Prostate gland (tissue), 2 donors: ENCODE data around the gene AP2B1. TPM values are rescaled to one million over a fixed set of nuclear protein-coding genes. Genes with fewer than 3 reads are reported as not detected.

ENCODE experiments used
- DNase-seq: peaks from one replicate; pipeline ENCODE4 v3.0.0-alpha.2; 2019; ENCODE audit warnings: low spot score
- H3K27ac ChIP-seq, 2 donors: fragments of 200-600 bp; sonication (generic); 2 replicates each; pipeline ENCODE4 v1.5.1; 2017 to 2019
- H3K27me3 ChIP-seq: fragments of 200-600 bp; sonication (generic); replicated peaks from 2 replicates; pipeline ENCODE4 v1.5.1; 2019; ENCODE audit not compliant: insufficient read depth
- H3K36me3 ChIP-seq, 2 donors: fragments of 200-600 bp; sonication (generic); 1 replicate in 1 of 2; 2 replicates in 1 of 2; pipeline versions ENCODE4 v1.5.1 to v1.8.1; 2017 to 2019
- H3K4me1 ChIP-seq: fragments of 200-600 bp; sonication (generic); replicated peaks from 2 replicates; pipeline ENCODE4 v1.5.1; 2019
- H3K4me3 ChIP-seq, 2 donors: fragments of 200-600 bp; sonication (generic); 2 replicates each; pipeline ENCODE4 v1.5.1; 2017 to 2019
- H3K9me3 ChIP-seq: fragments of 200-600 bp; sonication (generic); 2 replicates; pipeline ENCODE4 v1.5.1; 2017
- POLR2A ChIP-seq: fragments of 450-650 bp; IDR thresholded peaks from one replicate; pipeline ENCODE4 v1.6.1; 2016; ENCODE audit warnings: antibody characterized with exemption, mild to moderate bottlenecking
- POLR2AphosphoS5 ChIP-seq: sonication (generic); formaldehyde crosslinking; IDR thresholded peaks from one replicate; pipeline ENCODE4 v1.6.1; 2017; ENCODE audit warnings: antibody characterized with exemption
- WGBS: methylation state at CpG from one replicate; pipeline ENCODE4 v1.1.5; 2018; 5-methylcytosine and 5-hydroxymethylcytosine counted together
- intact Hi-C: fragments of 100-400 bp; cut with DNase I; formaldehyde crosslinking; loops from one replicate; pipeline ENCODE4 v1.14.2; 2022
- total RNA-seq, 2 donors: library from RNA; depleted of rRNA; stranded (reverse); fragments of >200 nt; gene quantifications; one replicate each; pipeline ENCODE4 v1.1.0, GENCODE V29; 2016
- TF ChIP-seq, protein P1 (sequence below), 4 experiments: fragments of 200-600 bp in 2 of 4; fragments of 450-650 bp in 2 of 4; sonication (generic) in 2 of 4; IDR thresholded peaks; 1 replicate in 3 of 4; 2 replicates in 1 of 4; pipeline ENCODE4 v1.5.1; 2016 to 2019; ENCODE audit warnings: antibody characterized with exemption in 4 of 4, mild to moderate bottlenecking in 2 of 4, moderate library complexity in 2 of 4

Gene AP2B1
- total RNA-seq, 2 donors from 2014 or later = 66.8 to 92.9 TPM

DNA sequence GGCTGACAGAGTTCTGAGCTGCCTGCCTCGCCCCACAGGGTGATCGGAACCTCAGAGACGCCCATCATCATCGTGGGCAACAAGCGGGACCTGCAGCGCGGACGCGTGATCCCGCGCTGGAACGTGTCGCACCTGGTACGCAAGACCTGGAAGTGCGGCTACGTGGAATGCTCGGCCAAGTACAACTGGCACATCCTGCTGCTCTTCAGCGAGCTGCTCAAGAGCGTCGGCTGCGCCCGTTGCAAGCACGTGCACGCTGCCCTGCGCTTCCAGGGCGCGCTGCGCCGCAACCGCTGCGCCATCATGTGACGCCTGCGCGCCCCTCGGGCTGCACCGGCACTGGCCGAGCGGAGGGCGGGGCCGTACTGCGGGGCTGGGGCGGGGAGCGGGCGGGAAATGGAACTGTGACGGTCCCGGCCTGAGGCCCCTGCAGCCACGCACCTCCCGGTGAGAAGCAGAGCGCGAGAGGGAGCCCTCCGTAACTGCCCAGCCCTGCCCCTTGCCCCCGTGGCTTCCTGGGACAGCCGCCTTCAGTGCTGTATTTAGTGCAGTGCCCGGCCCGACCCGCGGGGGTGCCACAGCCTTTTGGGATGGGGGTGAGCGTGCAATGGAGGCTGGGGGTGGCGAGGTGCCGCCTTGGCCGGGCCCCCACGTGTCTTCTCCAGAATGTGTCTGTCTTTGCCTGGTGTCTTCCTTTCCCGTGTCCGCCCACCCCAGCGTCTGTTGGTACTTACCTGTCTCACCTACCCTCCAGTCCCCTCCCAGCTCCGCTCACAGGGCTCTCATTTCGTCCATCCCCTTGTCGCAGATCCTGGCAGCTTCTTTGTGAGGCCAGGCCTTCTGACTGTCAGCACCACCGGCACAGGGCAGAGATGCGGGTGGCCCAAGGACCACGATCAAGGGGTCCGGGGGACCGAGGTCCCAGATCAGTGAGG is 154.1 kb downstream of the AP2B1 start:
- Histone ChIP-seq H3K36me3 (no peaks in the 10 kb centered on the region), H3K9me3 (no peaks in the 10 kb centered on the region), H3K4me1 (no peaks in the 10 kb centered on the region), H3K4me3 (peak overlapping the region in 1 of 2 donors; percentile 16), H3K27me3 (peaks cover 11% of the 10 kb centered on the region), H3K27ac (no peak overlapping the region)
- WGBS = 25% methylated on average over 45 of the region's 73 CpGs
- intact Hi-C loops = no loop called here
- DNase-seq = no peak
- no peak for TF ChIP-seq POLR2AphosphoS5
- no peak for TF ChIP-seq POLR2A
- TF ChIP-seq, protein P1, sequence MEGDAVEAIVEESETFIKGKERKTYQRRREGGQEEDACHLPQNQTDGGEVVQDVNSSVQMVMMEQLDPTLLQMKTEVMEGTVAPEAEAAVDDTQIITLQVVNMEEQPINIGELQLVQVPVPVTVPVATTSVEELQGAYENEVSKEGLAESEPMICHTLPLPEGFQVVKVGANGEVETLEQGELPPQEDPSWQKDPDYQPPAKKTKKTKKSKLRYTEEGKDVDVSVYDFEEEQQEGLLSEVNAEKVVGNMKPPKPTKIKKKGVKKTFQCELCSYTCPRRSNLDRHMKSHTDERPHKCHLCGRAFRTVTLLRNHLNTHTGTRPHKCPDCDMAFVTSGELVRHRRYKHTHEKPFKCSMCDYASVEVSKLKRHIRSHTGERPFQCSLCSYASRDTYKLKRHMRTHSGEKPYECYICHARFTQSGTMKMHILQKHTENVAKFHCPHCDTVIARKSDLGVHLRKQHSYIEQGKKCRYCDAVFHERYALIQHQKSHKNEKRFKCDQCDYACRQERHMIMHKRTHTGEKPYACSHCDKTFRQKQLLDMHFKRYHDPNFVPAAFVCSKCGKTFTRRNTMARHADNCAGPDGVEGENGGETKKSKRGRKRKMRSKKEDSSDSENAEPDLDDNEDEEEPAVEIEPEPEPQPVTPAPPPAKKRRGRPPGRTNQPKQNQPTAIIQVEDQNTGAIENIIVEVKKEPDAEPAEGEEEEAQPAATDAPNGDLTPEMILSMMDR (IDR thresholded peaks at IDR 0.05) = no peak

DNA sequence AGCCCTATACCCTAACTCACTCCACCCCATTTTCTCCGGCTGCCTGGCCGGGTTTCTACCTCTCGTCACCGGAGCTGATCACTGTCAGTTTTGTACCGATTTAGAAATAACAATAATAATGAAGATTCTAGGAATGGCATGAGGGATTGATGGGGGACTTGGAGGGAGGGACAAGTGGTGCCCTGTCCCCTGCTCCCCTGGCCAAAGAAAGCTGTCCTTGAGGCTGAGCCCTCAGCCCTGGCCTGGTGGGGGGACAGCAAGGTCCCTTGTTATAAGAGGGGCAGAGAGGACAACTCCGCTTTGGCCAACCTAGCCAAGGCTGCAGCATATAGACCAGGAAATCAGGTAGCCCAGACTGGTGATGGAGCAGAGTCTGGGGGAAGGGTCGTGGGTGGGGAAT is 155.4 kb downstream of the AP2B1 start:
- 73% methylated on average over 7 of the region's 7 CpGs for WGBS
- H3K4me3 ChIP-seq = no peak overlapping the region
- TF ChIP-seq POLR2A (no peak), POLR2AphosphoS5 (no peak)
- TF ChIP-seq, protein P1 (IDR thresholded peaks at IDR 0.05) = no peak

DNA sequence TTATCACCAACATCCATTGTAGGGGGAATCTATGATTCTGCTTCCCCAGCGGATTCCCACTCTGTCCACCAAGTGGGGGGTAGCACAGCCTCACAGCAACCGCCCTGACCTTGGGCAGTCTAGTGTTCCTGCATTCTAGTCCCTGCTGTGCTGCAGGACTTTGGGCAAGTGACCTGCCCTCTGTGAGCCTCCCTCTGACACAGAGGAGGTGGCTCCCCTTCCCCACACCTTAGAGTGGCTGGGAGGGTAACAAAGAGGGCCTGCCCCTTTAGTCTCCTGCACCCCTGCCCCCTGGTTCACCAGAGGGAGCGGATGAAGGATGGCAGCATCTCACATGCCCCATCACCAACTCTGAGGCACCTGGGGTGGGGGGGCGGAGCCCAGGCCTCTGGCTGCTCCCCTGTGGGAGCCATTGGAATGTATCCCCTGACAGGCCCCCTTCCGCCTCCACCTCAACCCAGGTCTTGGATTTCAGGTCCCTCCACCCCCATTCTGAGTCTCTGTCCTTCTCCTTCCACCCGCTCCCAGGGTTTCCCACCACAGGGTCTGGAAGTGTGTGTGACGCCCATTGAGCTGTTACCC is 155.9 kb downstream of the AP2B1 start:
- no peaks in the 10 kb centered on the region for H3K36me3 ChIP-seq
- peaks cover 11% of the 10 kb centered on the region for H3K27me3 ChIP-seq
- intact Hi-C loops = no loop called here
- H3K4me1 ChIP-seq = no peaks in the 10 kb centered on the region
- DNase-seq = no peak
- no peaks in the 10 kb centered on the region for H3K9me3 ChIP-seq
- no peak overlapping the region for H3K27ac ChIP-seq
- WGBS = 56% methylated on average over 6 of the region's 7 CpGs
- no peak overlapping the region for H3K4me3 ChIP-seq
- TF ChIP-seq POLR2AphosphoS5 (no peak), POLR2A (no peak)
- TF ChIP-seq, protein P1 (IDR thresholded peaks at IDR 0.05) = no peak

More for the DNA sequence above, 155.4 kb downstream of the AP2B1 start:
- intact Hi-C loops = no loop called here
- H3K27ac ChIP-seq = no peak overlapping the region
- H3K27me3 ChIP-seq = peaks cover 11% of the 10 kb centered on the region
- H3K4me1 ChIP-seq = no peaks in the 10 kb centered on the region
- no peak for DNase-seq
- no peaks in the 10 kb centered on the region for H3K9me3 ChIP-seq
- no peaks in the 10 kb centered on the region for H3K36me3 ChIP-seq

DNA sequence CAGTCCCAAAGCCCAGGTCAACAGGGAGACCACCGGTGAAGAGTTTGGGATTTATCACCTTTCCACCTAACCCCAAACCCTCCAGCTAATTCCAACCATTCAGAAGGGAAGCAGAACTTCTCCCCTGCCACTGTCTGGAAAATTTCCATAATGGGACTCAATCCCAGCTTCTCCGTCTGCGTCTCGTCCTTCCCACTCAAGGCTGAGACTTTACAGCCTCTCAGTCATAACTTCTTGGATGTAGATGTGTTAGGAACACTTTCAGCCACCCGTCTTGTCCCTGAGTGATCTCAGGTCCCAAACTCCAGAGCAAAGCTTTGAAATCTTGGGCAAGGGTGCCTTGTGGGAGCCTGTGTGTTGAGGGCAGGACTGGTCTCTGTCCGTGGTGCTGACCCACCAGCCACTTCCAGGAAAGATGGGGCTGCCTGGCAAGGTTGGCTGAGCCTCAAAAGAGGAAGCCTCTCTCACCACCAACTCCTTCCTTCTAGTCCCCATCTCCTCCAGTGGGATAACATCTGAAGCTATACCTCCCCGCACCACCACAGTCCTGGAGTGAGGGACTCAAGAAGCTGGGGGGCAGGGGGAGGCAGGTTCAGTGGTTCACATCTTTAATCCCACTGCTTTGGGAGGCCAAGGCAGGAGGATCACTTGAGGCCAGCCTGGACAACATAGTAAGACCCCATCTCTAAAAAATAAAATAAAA is 156.7 kb downstream of the AP2B1 start:
- Histone ChIP-seq H3K4me1 (no peaks in the 10 kb centered on the region), H3K9me3 (no peaks in the 10 kb centered on the region), H3K27me3 (peaks cover 11% of the 10 kb centered on the region), H3K27ac (no peak overlapping the region), H3K4me3 (no peak overlapping the region), H3K36me3 (no peaks in the 10 kb centered on the region)
- TF ChIP-seq, protein P1 (IDR thresholded peaks at IDR 0.05) = no peak
- no peak for TF ChIP-seq POLR2AphosphoS5
- TF ChIP-seq POLR2A = no peak
- DNase-seq = no peak
- WGBS = 40% methylated on average over 7 of the region's 7 CpGs
- intact Hi-C loops = no loop called here
